SIG-M5 (cell line): ENCODE results near the gene USP10.

ENCODE experiments used
- DNase-seq: peaks from one replicate; lab custom pipeline; 2025; lab: John Stamatoyannopoulos, UW

The USP10 gene

GRCh38 chr16:84774810-84775209, 75.0 kb downstream of the USP10 start:
- DNase-seq, result no peak

GRCh38 chr16:84775262-84775810, 75.5 kb downstream of the USP10 start:
- no peak for DNase-seq

- DNase-seq, result no peak
These were observed 77.6 kb downstream of the USP10 start for GRCh38 chr16:84777435-84777834.

- no peak for DNase-seq
These were observed 78.9 kb downstream of the USP10 start for GRCh38 chr16:84778720-84779119.

- DNase-seq, result no peak
These were observed 80.3 kb downstream of the USP10 start for GRCh38 chr16:84780063-84780462.

- no peak for DNase-seq
These were observed 81.0 kb downstream of the USP10 start for GRCh38 chr16:84780544-84781376.

GRCh38 chr16:84782846-84783245, 83.0 kb downstream of the USP10 start:
- no peak for DNase-seq

GRCh38 chr16:84785843-84786581, 86.2 kb downstream of the USP10 start:
- DNase-seq, result no peak

GRCh38 chr16:84786605-84787262, 86.9 kb downstream of the USP10 start:
- no peak for DNase-seq

- DNase-seq, result no peak
These were observed 87.4 kb downstream of the USP10 start for GRCh38 chr16:84787263-84787622.

- no peak for DNase-seq
These were observed 89.2 kb downstream of the USP10 start for GRCh38 chr16:84788920-84789391.

GRCh38 chr16:84789431-84789830, 89.6 kb downstream of the USP10 start:
- no peak for DNase-seq

GRCh38 chr16:84790301-84790700, 90.5 kb downstream of the USP10 start:
- DNase-seq, result no peak

GRCh38 chr16:84791088-84791487, 91.3 kb downstream of the USP10 start:
- no peak for DNase-seq

GRCh38 chr16:84791501-84791900, 91.7 kb downstream of the USP10 start:
- no peak for DNase-seq

- no peak for DNase-seq
These were observed 94.4 kb downstream of the USP10 start for GRCh38 chr16:84794186-84794585.

GRCh38 chr16:84794626-84795025, 94.8 kb downstream of the USP10 start:
- no peak for DNase-seq

GRCh38 chr16:84795329-84796053, 95.7 kb downstream of the USP10 start:
- no peak for DNase-seq

GRCh38 chr16:84800158-84800978, 100.6 kb downstream of the USP10 start:
- no peak for DNase-seq

GRCh38 chr16:84803146-84803545, 103.3 kb downstream of the USP10 start:
- DNase-seq, result no peak

- DNase-seq, result no peak
These were observed 104.5 kb downstream of the USP10 start for GRCh38 chr16:84804326-84804725.
